GM21447 (cell line): ENCODE measurements around the gene SMAD3.
"Not testable (repeated sequence)": the region's sequence is repeated elsewhere in the genome, so short reads cannot be mapped to it uniquely, and the experiment has no call there.

Experiments
- ATAC-seq: cut with Tn5 transposase; IDR thresholded peaks from one replicate; pipeline ENCODE4 v1.9.1; 2021; ENCODE audit not compliant: unreplicated experiment

Gene SMAD3

GRCh38 chr15:67140078-67140833 lies 74.9 kb downstream of the SMAD3 start:
- ATAC-seq = no peak

GRCh38 chr15:67142092-67142766 lies 76.8 kb downstream of the SMAD3 start:
- no peak for ATAC-seq

GRCh38 chr15:67142767-67143100 lies 77.3 kb downstream of the SMAD3 start:
- no peak for ATAC-seq

- ATAC-seq = no peak
Measured at GRCh38 chr15:67143646-67144045, 78.2 kb downstream of the SMAD3 start.

- no peak for ATAC-seq
Measured at GRCh38 chr15:67144609-67145311, 79.4 kb downstream of the SMAD3 start.

GRCh38 chr15:67145312-67145610 lies 79.9 kb downstream of the SMAD3 start:
- ATAC-seq = no peak

- ATAC-seq = no peak
Measured at GRCh38 chr15:67145710-67146109, 80.3 kb downstream of the SMAD3 start.

- ATAC-seq = no peak
Measured at GRCh38 chr15:67146234-67146633, 80.8 kb downstream of the SMAD3 start.

GRCh38 chr15:67146875-67147381 lies 81.5 kb downstream of the SMAD3 start:
- no peak for ATAC-seq

- ATAC-seq = no peak
Measured at GRCh38 chr15:67147396-67147949, 82.1 kb downstream of the SMAD3 start.

- ATAC-seq = no peak
Measured at GRCh38 chr15:67148196-67148701, 82.8 kb downstream of the SMAD3 start.

GRCh38 chr15:67149068-67149772 lies 83.8 kb downstream of the SMAD3 start:
- ATAC-seq = no peak

GRCh38 chr15:67149773-67150022 lies 84.3 kb downstream of the SMAD3 start:
- no peak for ATAC-seq

- no peak for ATAC-seq
Measured at GRCh38 chr15:67150023-67150860, 84.8 kb downstream of the SMAD3 start.

GRCh38 chr15:67152429-67152828 lies 87.0 kb downstream of the SMAD3 start:
- no peak for ATAC-seq

GRCh38 chr15:67153044-67153443 lies 87.6 kb downstream of the SMAD3 start:
- ATAC-seq = not testable (repeated sequence)

- no peak for ATAC-seq
Measured at GRCh38 chr15:67154249-67154648, 88.8 kb downstream of the SMAD3 start.

GRCh38 chr15:67156426-67156825 lies 91.0 kb downstream of the SMAD3 start:
- no peak for ATAC-seq

GRCh38 chr15:67156834-67157233 lies 91.4 kb downstream of the SMAD3 start:
- no peak for ATAC-seq

- no peak for ATAC-seq
Measured at GRCh38 chr15:67157521-67158252, 92.3 kb downstream of the SMAD3 start.
